CD4-positive, alpha-beta T cell treated with Interleukin-10 for 1 hour (primary cell): ENCODE results near the gene GPR176.
"Not testable (repeated sequence)": the region's sequence is repeated elsewhere in the genome, so short reads cannot be mapped to it uniquely, and the experiment has no call there.

Source experiments
- DNase-seq: peaks from one replicate; pipeline ENCODE4 v3.0.0-alpha.2; 2020

GPR176 gene

GRCh38 chr15:39854161-39854560, 65.9 kb downstream of the GPR176 start:
- DNase-seq, result no peak

DNA sequence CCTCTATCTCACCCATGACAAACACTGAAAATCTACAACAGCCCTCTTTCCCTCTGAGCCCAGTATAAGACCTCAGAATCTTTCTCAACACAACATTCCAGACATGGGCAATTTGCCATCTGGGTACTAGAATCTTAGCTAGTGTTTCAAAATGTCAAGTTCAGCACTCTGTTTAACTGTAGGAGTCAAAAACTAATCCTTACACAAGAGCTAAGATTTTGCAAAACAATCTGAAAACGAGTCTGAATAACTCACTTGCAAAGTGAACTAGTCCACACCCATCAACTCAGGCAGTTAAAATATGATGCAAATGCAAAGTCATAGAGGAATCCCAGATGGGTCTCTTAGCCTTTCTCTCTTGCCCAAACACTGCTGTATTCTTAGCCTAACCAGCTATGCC, 67.8 kb downstream of the GPR176 start:
- DNase-seq, result no peak

DNA sequence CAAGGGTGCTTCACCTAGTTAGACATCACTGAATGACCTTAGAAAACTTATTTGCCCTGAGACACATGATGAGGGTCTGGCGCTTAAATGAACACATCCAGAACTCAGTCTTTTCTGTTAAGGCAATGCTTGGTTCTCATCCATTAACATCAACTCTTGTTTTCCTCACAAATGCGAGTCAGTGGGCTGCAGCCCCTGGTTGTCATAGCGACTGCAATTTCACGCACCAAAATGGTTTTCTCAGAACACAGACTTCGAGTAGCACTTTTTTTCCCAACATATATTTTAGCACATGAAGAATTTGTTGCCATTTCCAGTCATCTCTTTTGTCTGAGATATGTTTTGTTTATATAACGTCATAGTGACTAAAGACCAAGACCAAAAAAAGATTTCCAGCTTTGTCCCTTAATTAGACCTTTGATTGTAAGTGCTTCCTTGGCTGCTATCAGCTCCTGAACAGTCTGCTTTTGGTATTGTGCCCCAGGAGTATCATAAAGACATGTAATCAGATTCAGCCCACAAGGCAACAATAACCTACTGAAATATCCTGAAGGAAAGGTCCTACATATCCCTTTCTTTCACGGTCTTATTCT, 68.5 kb downstream of the GPR176 start:
- DNase-seq, result no peak

DNA sequence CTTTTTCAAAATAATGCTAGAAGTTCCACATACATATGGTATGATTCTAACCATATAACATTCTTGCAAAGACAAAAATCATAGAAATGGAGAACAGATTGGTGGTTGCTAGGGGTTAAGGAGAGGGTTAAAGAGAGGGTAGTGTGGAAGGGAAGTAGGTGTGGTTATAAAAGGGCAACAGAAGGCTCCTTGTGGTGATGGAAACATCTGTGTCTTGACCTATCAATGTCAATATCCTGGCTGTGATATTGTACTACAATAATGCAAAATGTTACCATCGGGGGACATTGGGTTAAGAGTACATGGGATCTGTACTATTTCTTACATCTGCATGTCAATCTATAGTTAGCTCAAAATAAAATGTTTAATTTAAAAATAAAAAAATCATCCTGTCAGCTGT, 69.6 kb downstream of the GPR176 start:
- no peak for DNase-seq

- no peak for DNase-seq
These were observed 74.0 kb downstream of the GPR176 start for GRCh38 chr15:39846108-39846507.

GRCh38 chr15:39845582-39845981, 74.5 kb downstream of the GPR176 start:
- DNase-seq, result no peak

DNA sequence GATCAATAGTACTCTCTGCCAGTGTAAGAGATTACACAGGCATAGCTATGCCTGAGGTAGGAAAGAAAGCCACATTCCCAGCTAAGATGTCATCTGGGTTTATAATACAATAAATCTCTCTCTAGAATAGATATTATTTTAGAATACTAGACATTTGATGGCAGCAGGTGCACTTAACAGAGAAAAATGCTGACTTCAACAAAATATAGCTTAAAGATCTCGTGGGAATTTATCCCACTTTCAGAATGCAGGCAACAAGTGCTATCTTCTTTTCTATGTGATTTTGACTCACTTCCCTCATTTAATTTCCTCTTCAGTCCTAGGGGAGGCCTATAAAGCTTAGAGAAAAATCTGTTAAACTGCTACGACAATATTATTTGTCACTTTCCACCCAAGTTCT, 76.5 kb downstream of the GPR176 start:
- no peak for DNase-seq

DNA sequence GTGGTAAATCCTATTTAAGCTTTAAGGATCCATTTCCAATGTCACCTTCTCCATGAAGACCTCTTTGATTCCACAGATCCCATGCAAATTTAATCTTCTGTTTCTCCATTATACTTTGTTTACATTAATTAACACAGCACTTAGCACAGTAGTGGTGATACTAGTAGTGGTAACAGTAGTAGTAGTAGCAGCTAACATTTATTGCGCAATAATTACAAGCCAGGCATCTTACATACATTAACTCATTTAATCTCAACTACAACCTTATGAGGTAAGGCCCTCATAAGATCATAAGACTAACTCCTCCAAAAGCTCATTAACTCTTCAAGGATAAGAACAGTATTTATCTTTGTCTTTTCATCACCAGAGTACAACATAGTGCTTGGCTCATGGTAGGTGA, 82.6 kb downstream of the GPR176 start:
- no peak for DNase-seq

- no peak for DNase-seq
These were observed 84.5 kb downstream of the GPR176 start for GRCh38 chr15:39835550-39835949.

DNA sequence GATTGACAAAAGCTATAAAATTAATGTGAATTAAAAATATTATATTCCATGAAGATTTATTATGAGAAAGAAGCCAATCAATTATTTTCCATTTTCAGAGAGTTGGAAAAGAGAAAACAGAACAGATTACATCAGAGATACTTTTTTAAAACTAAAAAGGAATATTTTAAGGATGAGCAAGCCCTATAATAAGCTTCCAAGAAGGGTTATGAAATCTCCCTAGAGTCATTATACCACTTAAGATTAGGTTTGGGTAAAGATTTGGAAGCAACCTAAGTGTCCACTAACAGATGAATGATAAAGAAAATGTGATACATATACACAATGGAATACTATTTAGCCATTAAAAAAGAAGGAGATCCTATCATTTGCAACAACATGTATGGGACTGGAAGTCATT, 85.8 kb downstream of the GPR176 start:
- DNase-seq, result no peak

DNA sequence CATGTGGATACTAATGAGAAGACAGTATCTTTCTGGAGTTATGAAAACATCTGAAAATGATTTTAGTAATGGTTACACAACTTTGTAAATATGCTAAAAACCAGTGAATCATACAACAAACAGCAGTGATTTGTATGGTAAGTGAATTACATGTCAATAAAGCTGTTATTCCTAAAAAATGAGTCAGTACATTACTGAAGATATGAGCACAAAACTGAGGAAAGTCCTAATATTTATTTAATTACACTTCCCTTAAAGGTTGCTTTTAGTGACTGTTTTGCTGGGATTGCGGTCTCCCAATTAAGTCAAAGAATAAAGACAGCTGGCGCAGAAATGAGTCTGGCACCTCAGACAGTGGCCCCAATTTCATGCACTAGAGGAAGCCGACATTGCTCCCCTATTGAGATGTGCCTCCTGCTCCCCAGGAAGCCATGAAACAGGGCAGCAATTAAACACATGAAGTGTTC, 86.5 kb downstream of the GPR176 start:
- no peak for DNase-seq

DNA sequence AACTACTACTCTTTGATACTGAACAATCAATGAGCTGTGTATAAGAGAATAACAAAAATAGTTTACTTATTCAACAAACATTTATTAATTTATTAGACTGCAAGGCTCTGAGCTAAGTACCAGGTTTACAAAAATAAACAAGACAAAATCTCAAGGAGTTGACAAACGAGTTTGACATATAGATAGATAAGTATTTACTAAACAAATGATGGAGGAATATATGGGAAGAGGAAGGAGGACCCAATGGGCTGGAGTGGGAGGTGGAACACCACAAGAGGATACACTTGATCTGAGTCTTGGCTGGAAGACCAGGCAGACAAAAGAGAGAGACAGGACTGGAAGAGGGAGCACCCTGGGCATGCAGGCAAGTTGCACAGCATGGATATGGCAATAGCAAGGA, 89.9 kb downstream of the GPR176 start:
- DNase-seq, result no peak

GRCh38 chr15:39828374-39828931, 91.6 kb downstream of the GPR176 start:
- DNase-seq, result no peak

DNA sequence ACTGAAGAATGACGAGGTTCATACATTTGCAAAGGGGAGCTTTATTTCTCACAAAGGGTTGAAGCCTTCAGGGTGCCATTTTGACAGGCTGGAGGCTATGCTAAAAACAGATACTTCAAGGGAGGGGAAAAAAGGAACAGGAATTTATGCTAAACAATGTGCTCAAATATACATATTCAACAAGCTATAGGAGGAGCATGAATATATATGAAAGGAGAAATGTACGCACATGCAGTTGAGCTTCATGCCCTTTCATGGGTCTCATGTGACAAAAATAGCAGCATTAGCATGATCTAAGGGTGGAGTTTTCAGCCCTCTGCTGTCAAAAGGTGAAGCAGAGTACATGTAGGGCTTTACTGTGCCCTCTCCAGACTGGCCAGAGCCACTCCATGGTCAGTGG, 93.1 kb downstream of the GPR176 start:
- no peak for DNase-seq

DNA sequence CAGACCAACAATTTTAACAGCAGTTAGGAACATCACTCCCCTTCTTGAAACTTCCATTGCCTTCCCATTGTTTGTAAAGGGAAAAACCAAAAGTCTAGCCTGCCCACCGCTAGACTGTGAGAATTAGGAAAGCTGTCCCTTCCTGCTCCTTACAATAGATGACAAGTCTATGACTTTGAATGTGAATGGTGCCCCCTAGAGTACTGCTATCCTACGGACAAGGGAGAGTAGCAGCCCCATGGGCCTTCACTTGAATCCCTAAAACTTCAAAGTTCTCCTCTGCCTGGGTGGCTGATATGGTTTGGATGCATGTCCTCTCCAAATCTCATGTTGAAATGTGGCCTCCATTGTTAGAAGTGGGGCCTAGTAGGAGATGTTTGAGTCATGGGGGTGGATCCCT, 96.4 kb downstream of the GPR176 start:
- no peak for DNase-seq

- DNase-seq, result no peak
These were observed 99.9 kb downstream of the GPR176 start for GRCh38 chr15:39820050-39820602.

GRCh38 chr15:39819533-39819932, 100.5 kb downstream of the GPR176 start:
- DNase-seq, result no peak

GRCh38 chr15:39817892-39818291, 102.2 kb downstream of the GPR176 start:
- DNase-seq, result no peak

GRCh38 chr15:39814489-39814888, 105.6 kb downstream of the GPR176 start:
- no peak for DNase-seq

- not testable (repeated sequence) for DNase-seq
These were observed 107.4 kb downstream of the GPR176 start for GRCh38 chr15:39812651-39813050.

DNA sequence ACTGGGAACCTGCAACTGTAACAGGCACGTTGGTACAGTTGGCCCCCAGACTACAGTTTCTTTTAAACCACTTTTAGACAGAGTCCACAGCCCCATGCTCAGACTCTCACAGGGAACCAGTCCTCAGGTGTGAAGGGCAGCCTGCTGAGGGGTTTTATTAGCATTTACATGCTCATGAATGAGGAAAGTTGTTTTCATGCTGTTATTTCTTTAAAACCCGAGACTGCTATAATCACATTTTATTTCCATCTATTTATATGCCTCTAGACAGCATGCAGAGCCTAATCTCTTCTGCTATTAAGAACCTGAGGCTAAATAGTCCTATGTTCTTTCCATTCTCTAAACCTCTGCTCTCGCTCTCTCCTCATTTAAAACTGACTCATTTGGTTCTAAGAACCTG, 111.2 kb downstream of the GPR176 start:
- no peak for DNase-seq

DNA sequence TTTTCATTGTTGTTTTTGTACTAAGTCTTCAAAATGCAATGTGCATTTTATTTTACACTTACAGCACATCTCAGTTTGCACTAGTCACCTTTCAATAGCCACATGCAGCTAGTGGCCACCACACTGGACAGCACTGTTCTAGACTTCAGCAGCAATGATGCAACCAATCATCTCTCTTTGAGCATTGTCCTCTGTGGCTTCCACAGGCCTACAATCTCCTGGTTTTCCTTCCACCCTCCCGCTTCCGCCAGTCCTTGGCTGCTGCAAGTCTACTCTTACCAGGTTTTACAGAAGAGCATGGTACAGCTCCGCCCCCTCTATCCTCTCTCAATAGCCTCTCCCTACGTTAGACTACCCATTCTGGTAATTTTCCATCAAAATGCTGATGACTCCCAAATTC, 112.3 kb downstream of the GPR176 start:
- no peak for DNase-seq

GRCh38 chr15:39804026-39804425, 116.0 kb downstream of the GPR176 start:
- DNase-seq, result no peak

GRCh38 chr15:39803016-39803415, 117.0 kb downstream of the GPR176 start:
- no peak for DNase-seq
